ENCODE results near the gene HMOX1. TPM values are rescaled to one million over a fixed set of nuclear protein-coding genes. Genes with fewer than 3 reads are reported as not detected.

The HMOX1 gene
- polyA plus RNA-seq, 1 donor (not counting 4 experiments of a cell fraction or from before 2014, with no cell fraction given): 1.5 TPM

DNA sequence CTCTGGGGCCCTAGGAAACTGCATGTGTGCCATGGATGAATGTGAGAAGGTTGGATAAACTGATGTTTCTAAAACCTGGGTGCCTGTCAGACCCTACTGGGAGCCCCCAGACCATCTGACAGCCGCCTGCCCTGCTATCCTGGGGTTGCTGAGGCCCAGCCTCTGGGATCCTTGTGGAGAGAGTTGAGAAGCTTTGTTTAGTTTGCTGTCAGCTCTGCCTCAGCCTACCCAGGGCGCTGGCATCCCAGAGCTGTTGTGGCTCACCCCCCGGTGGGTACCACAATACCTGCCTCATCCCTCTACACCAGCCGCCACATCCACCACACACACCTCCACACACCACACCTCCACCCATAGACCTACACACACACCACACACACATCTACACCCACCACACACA lies 38.5 kb upstream of the HMOX1 start:
- no peak overlapping the region for H3K9ac ChIP-seq (ENCODE audit: control insufficient read depth, extremely low read depth, insufficient read depth, low read length)
- no peaks in the 10 kb centered on the region for H3K9me1 ChIP-seq (ENCODE audit: control insufficient read depth, extremely low read depth, insufficient read depth, low read length)
- no peak overlapping the region for H3K4me2 ChIP-seq (ENCODE audit: control insufficient read depth, extremely low read depth, insufficient read depth, low read depth, low read length)
- DNase-seq (ENCODE audit: low read depth, low spot score) (no peak), FAIRE-seq (no peak)
- no peaks in the 10 kb centered on the region for H3K27me3 ChIP-seq (ENCODE audit: control insufficient read depth, extremely low read depth, insufficient read depth, low read length)
- TF ChIP-seq EZH2 (IDR thresholded peaks at IDR 0.05; ENCODE audit: low read length): no peak
- TF ChIP-seq, protein P1, sequence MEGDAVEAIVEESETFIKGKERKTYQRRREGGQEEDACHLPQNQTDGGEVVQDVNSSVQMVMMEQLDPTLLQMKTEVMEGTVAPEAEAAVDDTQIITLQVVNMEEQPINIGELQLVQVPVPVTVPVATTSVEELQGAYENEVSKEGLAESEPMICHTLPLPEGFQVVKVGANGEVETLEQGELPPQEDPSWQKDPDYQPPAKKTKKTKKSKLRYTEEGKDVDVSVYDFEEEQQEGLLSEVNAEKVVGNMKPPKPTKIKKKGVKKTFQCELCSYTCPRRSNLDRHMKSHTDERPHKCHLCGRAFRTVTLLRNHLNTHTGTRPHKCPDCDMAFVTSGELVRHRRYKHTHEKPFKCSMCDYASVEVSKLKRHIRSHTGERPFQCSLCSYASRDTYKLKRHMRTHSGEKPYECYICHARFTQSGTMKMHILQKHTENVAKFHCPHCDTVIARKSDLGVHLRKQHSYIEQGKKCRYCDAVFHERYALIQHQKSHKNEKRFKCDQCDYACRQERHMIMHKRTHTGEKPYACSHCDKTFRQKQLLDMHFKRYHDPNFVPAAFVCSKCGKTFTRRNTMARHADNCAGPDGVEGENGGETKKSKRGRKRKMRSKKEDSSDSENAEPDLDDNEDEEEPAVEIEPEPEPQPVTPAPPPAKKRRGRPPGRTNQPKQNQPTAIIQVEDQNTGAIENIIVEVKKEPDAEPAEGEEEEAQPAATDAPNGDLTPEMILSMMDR (optimal IDR thresholded peaks at IDR 0.05 in 1 of 3, IDR thresholded peaks at IDR 0.05 in 1 of 3, conservative IDR thresholded peaks at IDR 0.05 in 1 of 3; ENCODE audit: extremely low read depth in 1 of 3, insufficient read depth in 2 of 3, low read length in 3 of 3): no peak
- no peaks in the 10 kb centered on the region for H3K79me2 ChIP-seq (ENCODE audit: control insufficient read depth, insufficient read depth, low read length)
- dilution Hi-C loops (cut with MboI; ENCODE audit: extremely low pct_ligation_motif_present, low sequenced_read_pairs): no loop called here
- peaks cover 4% of the 10 kb centered on the region for H3K4me1 ChIP-seq (ENCODE audit: control insufficient read depth, extremely low read depth, insufficient read depth, low read length)
- no peak overlapping the region for H3K27ac ChIP-seq (ENCODE audit: control insufficient read depth, insufficient read depth, low read length)
- H4K20me1 ChIP-seq (ENCODE audit: control insufficient read depth, extremely low read depth, insufficient read depth, low read length): no peaks in the 10 kb centered on the region
- peaks cover 0 to 6% of the 10 kb centered on the region in 2 experiments for H3K36me3 ChIP-seq (ENCODE audit: control insufficient read depth in 2 of 2, extremely low read depth in 1 of 2, insufficient read depth in 2 of 2, low read length in 2 of 2)
- no peak overlapping the region for H3K4me3 ChIP-seq (ENCODE audit: control insufficient read depth in 2 of 3, extremely low read depth in 1 of 3, insufficient read depth in 2 of 3, low read depth in 1 of 3, low read length in 3 of 3)
- no peaks in the 10 kb centered on the region for H3K9me3 ChIP-seq (ENCODE audit: control insufficient read depth, low read depth, low read length)
- no peak overlapping the region for H2AFZ ChIP-seq (ENCODE audit: control insufficient read depth, low read length)

- FAIRE-seq (peak; percentile 85), DNase-seq (ENCODE audit: low read depth, low spot score) (no peak)
- H3K36me3 ChIP-seq (ENCODE audit: control insufficient read depth in 2 of 2, extremely low read depth in 1 of 2, insufficient read depth in 2 of 2, low read length in 2 of 2): peaks cover 0 to 6% of the 10 kb centered on the region in 2 experiments
- H3K9ac ChIP-seq (ENCODE audit: control insufficient read depth, extremely low read depth, insufficient read depth, low read length): no peak overlapping the region
- no peaks in the 10 kb centered on the region for H3K9me3 ChIP-seq (ENCODE audit: control insufficient read depth, low read depth, low read length)
- no peaks in the 10 kb centered on the region for H4K20me1 ChIP-seq (ENCODE audit: control insufficient read depth, extremely low read depth, insufficient read depth, low read length)
- TF ChIP-seq, protein P1 (optimal IDR thresholded peaks at IDR 0.05 in 1 of 3, IDR thresholded peaks at IDR 0.05 in 1 of 3, conservative IDR thresholded peaks at IDR 0.05 in 1 of 3; ENCODE audit: extremely low read depth in 1 of 3, insufficient read depth in 2 of 3, low read length in 3 of 3): no peak
- no peak for TF ChIP-seq EZH2 (IDR thresholded peaks at IDR 0.05; ENCODE audit: low read length)
- no peak overlapping the region for H3K4me2 ChIP-seq (ENCODE audit: control insufficient read depth, extremely low read depth, insufficient read depth, low read depth, low read length)
- H3K4me3 ChIP-seq (ENCODE audit: control insufficient read depth in 2 of 3, extremely low read depth in 1 of 3, insufficient read depth in 2 of 3, low read depth in 1 of 3, low read length in 3 of 3): no peak overlapping the region
- no peaks in the 10 kb centered on the region for H3K79me2 ChIP-seq (ENCODE audit: control insufficient read depth, insufficient read depth, low read length)
- H3K4me1 ChIP-seq (ENCODE audit: control insufficient read depth, extremely low read depth, insufficient read depth, low read length): peaks cover 4% of the 10 kb centered on the region
- H3K9me1 ChIP-seq (ENCODE audit: control insufficient read depth, extremely low read depth, insufficient read depth, low read length): no peaks in the 10 kb centered on the region
- dilution Hi-C loops (cut with MboI; ENCODE audit: extremely low pct_ligation_motif_present, low sequenced_read_pairs): no loop called here
- no peak overlapping the region for H2AFZ ChIP-seq (ENCODE audit: control insufficient read depth, low read length)
- H3K27me3 ChIP-seq (ENCODE audit: control insufficient read depth, extremely low read depth, insufficient read depth, low read length): no peaks in the 10 kb centered on the region
- H3K27ac ChIP-seq (ENCODE audit: control insufficient read depth, insufficient read depth, low read length): no peak overlapping the region
These were observed 37.0 kb upstream of the HMOX1 start for GRCh38 chr22:35343664-35344550.
